Erythroblast (primary cell): ENCODE data around the gene SNCB.

Experiments used
- GATA1 ChIP-seq: IDR thresholded peaks from 2 replicates; pipeline ENCODE4 v1.6.1; 2011; ENCODE audit warnings: low read depth, mild to moderate bottlenecking, control low read depth, low read length, moderate library complexity
- POLR2A ChIP-seq: IDR thresholded peaks from 2 replicates; pipeline ENCODE4 v1.6.1; 2011; ENCODE audit warnings: mild to moderate bottlenecking, low read length

DNA sequence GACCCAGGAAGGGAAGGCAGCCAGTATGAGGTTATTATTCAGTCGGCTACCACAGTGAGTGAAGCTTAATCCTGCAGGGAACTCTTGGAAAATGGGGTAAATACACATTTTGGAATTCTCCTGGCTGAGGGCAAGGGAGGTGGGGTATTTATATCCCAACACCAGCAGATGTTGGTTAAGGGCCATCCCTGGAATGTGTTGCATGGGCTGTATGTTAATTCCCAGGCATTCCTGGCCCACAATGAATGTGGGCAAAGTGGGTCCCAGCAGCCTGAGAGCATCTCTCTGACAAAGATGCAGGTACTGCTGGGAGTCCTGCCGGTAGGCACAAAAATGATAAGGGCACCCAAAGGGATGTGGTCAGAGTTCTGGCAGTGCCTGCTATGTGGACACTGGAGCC, 17.5 kb downstream of the SNCB start:
- TF ChIP-seq POLR2A (no peak), GATA1 (no peak)
